Prostate gland (tissue), 2 donors: ENCODE measurements around the gene L3MBTL4.

Experiments used
- CTCF ChIP-seq, 4 experiments: fragments of 200-600 bp in 2 of 4; fragments of 450-650 bp in 2 of 4; sonication (generic) in 2 of 4; IDR thresholded peaks; 1 replicate in 3 of 4; 2 replicates in 1 of 4; pipeline ENCODE4 v1.5.1; 2016 to 2019; ENCODE audit warnings: antibody characterized with exemption in 4 of 4, mild to moderate bottlenecking in 2 of 4, moderate library complexity in 2 of 4
- POLR2A ChIP-seq: fragments of 450-650 bp; IDR thresholded peaks from one replicate; pipeline ENCODE4 v1.6.1; 2016; ENCODE audit warnings: antibody characterized with exemption, mild to moderate bottlenecking
- POLR2AphosphoS5 ChIP-seq: sonication (generic); formaldehyde crosslinking; IDR thresholded peaks from one replicate; pipeline ENCODE4 v1.6.1; 2017; ENCODE audit warnings: antibody characterized with exemption

DNA sequence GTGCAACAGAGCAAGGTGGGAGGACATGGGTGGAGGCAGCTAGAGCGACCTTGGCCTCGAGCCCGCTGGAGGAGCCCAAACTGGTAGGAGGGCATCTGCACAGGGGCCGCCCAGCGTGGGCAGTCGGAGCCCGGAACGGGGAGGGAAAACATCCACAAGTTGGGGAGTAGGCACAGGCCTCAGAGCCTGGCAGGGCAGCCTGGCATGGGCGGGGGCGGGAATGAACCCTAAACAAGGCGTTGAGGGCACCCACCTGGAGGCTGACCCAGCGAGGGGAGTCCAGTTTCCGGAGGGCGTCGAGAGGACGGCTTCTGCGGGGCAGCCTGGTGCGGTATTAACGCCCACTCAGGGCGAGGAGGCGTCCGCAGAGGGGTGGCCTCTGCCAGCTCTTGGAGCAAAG lies 129.9 kb downstream of the L3MBTL4 start:
- TF ChIP-seq CTCF (IDR thresholded peaks at IDR 0.05) (no peak), POLR2A (no peak), POLR2AphosphoS5 (no peak)
